ENCODE measurements around the gene FOXK1.

GRCh38 chr7:4711634-4712033 lies 29.5 kb downstream of the FOXK1 start:
- no peak for TF ChIP-seq EP300 (IDR thresholded peaks at IDR 0.05)
- TF ChIP-seq CTCF (IDR thresholded peaks at IDR 0.05), result no peak

Measured in sigmoid colon (tissue), 4 donors.